NB4 (cell line): Measurements from ENCODE around the gene MMP19.

Experiments
- POLR2A ChIP-seq: IDR thresholded peaks from 2 replicates; pipeline ENCODE4 v1.6.1; 2011; ENCODE audit warnings: mild to moderate bottlenecking; ENCODE audit not compliant: insufficient read length; ENCODE audit errors: extremely low read depth
- TF ChIP-seq, protein P1 (sequence below): IDR thresholded peaks from one replicate; pipeline ENCODE4 v1.5.1; 2012; ENCODE audit warnings: low read depth, low read length

DNA sequence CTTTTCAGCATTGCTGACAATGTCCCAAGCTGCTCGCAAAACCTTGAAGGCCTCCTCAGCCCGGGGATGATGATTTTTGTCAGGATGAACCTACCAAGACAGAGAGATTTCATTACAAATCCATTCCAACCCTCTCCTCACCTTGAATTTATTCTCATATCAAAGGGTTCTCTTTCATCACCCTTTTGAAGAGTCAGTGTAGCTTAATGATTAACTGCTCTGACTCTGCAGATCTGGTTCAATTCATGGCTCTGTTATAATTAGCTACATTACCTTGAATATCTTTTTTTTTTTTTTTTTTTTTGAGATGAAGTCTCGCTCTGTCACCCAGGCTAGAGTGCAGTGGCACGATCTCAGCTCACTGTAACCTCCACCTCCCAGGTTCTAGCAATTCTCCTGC, 19.3 kb downstream of the MMP19 start:
- TF ChIP-seq POLR2A = no peak
- TF ChIP-seq, protein P1, sequence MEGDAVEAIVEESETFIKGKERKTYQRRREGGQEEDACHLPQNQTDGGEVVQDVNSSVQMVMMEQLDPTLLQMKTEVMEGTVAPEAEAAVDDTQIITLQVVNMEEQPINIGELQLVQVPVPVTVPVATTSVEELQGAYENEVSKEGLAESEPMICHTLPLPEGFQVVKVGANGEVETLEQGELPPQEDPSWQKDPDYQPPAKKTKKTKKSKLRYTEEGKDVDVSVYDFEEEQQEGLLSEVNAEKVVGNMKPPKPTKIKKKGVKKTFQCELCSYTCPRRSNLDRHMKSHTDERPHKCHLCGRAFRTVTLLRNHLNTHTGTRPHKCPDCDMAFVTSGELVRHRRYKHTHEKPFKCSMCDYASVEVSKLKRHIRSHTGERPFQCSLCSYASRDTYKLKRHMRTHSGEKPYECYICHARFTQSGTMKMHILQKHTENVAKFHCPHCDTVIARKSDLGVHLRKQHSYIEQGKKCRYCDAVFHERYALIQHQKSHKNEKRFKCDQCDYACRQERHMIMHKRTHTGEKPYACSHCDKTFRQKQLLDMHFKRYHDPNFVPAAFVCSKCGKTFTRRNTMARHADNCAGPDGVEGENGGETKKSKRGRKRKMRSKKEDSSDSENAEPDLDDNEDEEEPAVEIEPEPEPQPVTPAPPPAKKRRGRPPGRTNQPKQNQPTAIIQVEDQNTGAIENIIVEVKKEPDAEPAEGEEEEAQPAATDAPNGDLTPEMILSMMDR = no peak
